Keratinocyte (primary cell): ENCODE data around the gene CCDC97. TPM values are rescaled to one million over a fixed set of nuclear protein-coding genes. Genes with fewer than 3 reads are reported as not detected.

ENCODE experiments used
- DNase-seq: peaks from one replicate; pipeline ENCODE4 v3.0.0-alpha.2; 2011; ENCODE audit warnings: low read depth, missing footprints, low spot score
- FAIRE-seq: peaks from 2 replicates; lab custom pipeline; 2011; peaks lifted over from hg19 to GRCh38; lab: Jason Lieb, UNC
- H2AFZ ChIP-seq: 2 replicates; pipeline ENCODE4 v1.6.0; 2012; ENCODE audit warnings: low read length, control low read depth, inconsistent platforms; ENCODE audit not compliant: control insufficient read depth
- H3K27ac ChIP-seq: 2 replicates; pipeline ENCODE4 v1.5.1; 2011; ENCODE audit warnings: low read length; ENCODE audit not compliant: control insufficient read depth, insufficient read depth
- H3K27me3 ChIP-seq: 3 replicates; pipeline ENCODE4 v1.6.0; 2011; ENCODE audit warnings: low read length; ENCODE audit not compliant: control insufficient read depth, insufficient read depth; ENCODE audit errors: extremely low read depth
- H3K36me3 ChIP-seq, 2 experiments: 2 replicates in 1 of 2; 3 replicates in 1 of 2; pipeline ENCODE4 v1.5.1; 2011; ENCODE audit warnings: low read length in 2 of 2, mild to moderate bottlenecking in 1 of 2; ENCODE audit not compliant: control insufficient read depth in 2 of 2, insufficient read depth in 2 of 2; ENCODE audit errors: extremely low read depth in 1 of 2
- H3K4me1 ChIP-seq: 3 replicates; pipeline ENCODE4 v1.5.1; 2011; ENCODE audit warnings: low read length; ENCODE audit not compliant: control insufficient read depth, insufficient read depth; ENCODE audit errors: extremely low read depth
- H3K4me2 ChIP-seq: 3 replicates; pipeline ENCODE4 v1.6.0; 2011; ENCODE audit warnings: low read depth, low read length; ENCODE audit not compliant: control insufficient read depth, insufficient read depth; ENCODE audit errors: extremely low read depth
- H3K4me3 ChIP-seq, 3 experiments: fragments of 200-600 bp in 1 of 3; sonication (generic) in 1 of 3; 2 replicates in 2 of 3; 3 replicates in 1 of 3; pipeline ENCODE4 v1.5.1; 2011 to 2016; ENCODE audit warnings: low read length in 3 of 3, mild to moderate bottlenecking in 3 of 3, control low read depth in 2 of 3, inconsistent platforms in 1 of 3, low read depth in 1 of 3, mixed read lengths in 1 of 3, mixed run types in 1 of 3, moderate library complexity in 1 of 3; ENCODE audit not compliant: control insufficient read depth in 2 of 3, insufficient read depth in 2 of 3; ENCODE audit errors: extremely low read depth in 1 of 3
- H3K79me2 ChIP-seq: 2 replicates; pipeline ENCODE4 v1.6.0; 2012; ENCODE audit warnings: low read length; ENCODE audit not compliant: control insufficient read depth, insufficient read depth
- H3K9ac ChIP-seq: 3 replicates; pipeline ENCODE4 v1.6.0; 2011; ENCODE audit warnings: low read length; ENCODE audit not compliant: control insufficient read depth, insufficient read depth; ENCODE audit errors: extremely low read depth
- H3K9me1 ChIP-seq: 3 replicates; pipeline ENCODE4 v1.6.0; 2011; ENCODE audit warnings: low read length; ENCODE audit not compliant: control insufficient read depth, insufficient read depth; ENCODE audit errors: extremely low read depth
- H3K9me3 ChIP-seq: 2 replicates; pipeline ENCODE4 v1.5.1; 2012; ENCODE audit warnings: low read depth, low read length; ENCODE audit not compliant: control insufficient read depth
- H4K20me1 ChIP-seq: 3 replicates; pipeline ENCODE4 v1.6.0; 2011; ENCODE audit warnings: low read length; ENCODE audit not compliant: control insufficient read depth, insufficient read depth; ENCODE audit errors: extremely low read depth
- EZH2 ChIP-seq: IDR thresholded peaks from one replicate; pipeline ENCODE4 v1.6.1; 2012; ENCODE audit warnings: inconsistent platforms, mild to moderate bottlenecking, low read length, moderate library complexity
- dilution Hi-C: fragments of 300-500 bp; cut with MboI; formaldehyde crosslinking; loops from one replicate; pipeline ENCODE4 v1.7.0; 2020; ENCODE audit warnings: low sequenced_read_pairs; ENCODE audit not compliant: extremely low pct_ligation_motif_present
- polyA plus RNA-seq, 5 experiments: library from polyadenylated mRNA; depleted of rRNA in 3 of 5; stranded (reverse) in 3 of 5; stranded (forward) in 1 of 5; unstranded in 1 of 5; fragments of >200 nt; gene quantifications; 1 replicate in 1 of 5; 2 replicates in 3 of 5; 3 replicates in 1 of 5; pipeline versions ENCODE4 v1.2.1 to v1.2.3, GENCODE V29; 2011 to 2012; ENCODE audit warnings: missing spikeins in 2 of 5, low read depth in 1 of 5, low replicate concordance in 1 of 5
- small RNA-seq, 3 experiments: library from RNA; depleted of rRNA; stranded (forward); fragments of <200 nt; gene quantifications; one replicate each; pipeline ENCODE3, GENCODE V24; 2012; ENCODE audit warnings: low read depth in 3 of 3, low replicate concordance in 1 of 3; ENCODE audit not compliant: insufficient read length in 3 of 3
- TF ChIP-seq, protein P1 (sequence below), 3 experiments: IDR thresholded peaks in 1 of 3; conservative IDR thresholded peaks in 1 of 3; optimal IDR thresholded peaks in 1 of 3; 2 replicates in 2 of 3; 3 replicates in 1 of 3; pipeline versions ENCODE3 to v1.5.1; 2011; ENCODE audit warnings: low read length in 3 of 3, mild to moderate bottlenecking in 3 of 3, moderate library complexity in 2 of 3, control low read depth in 1 of 3, inconsistent platforms in 1 of 3; ENCODE audit not compliant: insufficient read depth in 2 of 3; ENCODE audit errors: extremely low read depth in 1 of 3

Gene CCDC97
- polyA plus RNA-seq, 1 donor (not counting 4 experiments of a cell fraction or from before 2014, with no cell fraction given) = 6.8 TPM

DNA sequence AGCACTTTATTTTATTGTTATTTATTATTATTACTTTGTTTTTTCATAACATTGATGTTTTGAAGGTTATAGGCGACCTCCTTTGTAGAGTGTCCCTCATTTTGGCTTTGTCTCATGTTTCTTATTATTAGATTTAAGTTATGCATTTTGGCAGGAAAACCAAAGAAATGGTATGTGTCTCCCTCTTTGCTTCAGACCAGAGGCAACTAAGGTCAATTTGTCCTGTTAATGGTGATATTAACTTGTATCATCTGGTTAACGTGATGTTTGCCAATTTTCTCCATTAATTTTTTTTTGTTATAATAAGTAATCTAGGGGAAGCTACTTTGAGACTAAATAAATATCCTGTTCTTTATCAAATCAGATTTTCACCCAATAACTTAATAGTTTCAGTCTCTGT lies 62.5 kb downstream of the CCDC97 start:
- Histone ChIP-seq H3K9me3 (no peaks in the 10 kb centered on the region), H3K4me3 (no peak overlapping the region), H3K9ac (no peak overlapping the region), H3K9me1 (no peaks in the 10 kb centered on the region), H2AFZ (no peak overlapping the region), H3K4me2 (no peak overlapping the region), H3K4me1 (peaks cover 21% of the 10 kb centered on the region), H3K79me2 (peaks cover 2% of the 10 kb centered on the region), H3K36me3 (no peaks in the 10 kb centered on the region), H3K27ac (no peak overlapping the region), H3K27me3 (no peaks in the 10 kb centered on the region), H4K20me1 (no peaks in the 10 kb centered on the region)
- no peak for DNase-seq
- no peak for TF ChIP-seq EZH2
- TF ChIP-seq, protein P1, sequence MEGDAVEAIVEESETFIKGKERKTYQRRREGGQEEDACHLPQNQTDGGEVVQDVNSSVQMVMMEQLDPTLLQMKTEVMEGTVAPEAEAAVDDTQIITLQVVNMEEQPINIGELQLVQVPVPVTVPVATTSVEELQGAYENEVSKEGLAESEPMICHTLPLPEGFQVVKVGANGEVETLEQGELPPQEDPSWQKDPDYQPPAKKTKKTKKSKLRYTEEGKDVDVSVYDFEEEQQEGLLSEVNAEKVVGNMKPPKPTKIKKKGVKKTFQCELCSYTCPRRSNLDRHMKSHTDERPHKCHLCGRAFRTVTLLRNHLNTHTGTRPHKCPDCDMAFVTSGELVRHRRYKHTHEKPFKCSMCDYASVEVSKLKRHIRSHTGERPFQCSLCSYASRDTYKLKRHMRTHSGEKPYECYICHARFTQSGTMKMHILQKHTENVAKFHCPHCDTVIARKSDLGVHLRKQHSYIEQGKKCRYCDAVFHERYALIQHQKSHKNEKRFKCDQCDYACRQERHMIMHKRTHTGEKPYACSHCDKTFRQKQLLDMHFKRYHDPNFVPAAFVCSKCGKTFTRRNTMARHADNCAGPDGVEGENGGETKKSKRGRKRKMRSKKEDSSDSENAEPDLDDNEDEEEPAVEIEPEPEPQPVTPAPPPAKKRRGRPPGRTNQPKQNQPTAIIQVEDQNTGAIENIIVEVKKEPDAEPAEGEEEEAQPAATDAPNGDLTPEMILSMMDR (optimal IDR thresholded peaks at IDR 0.05 in 1 of 3, IDR thresholded peaks at IDR 0.05 in 1 of 3, conservative IDR thresholded peaks at IDR 0.05 in 1 of 3; ENCODE audit: extremely low read depth in 1 of 3, insufficient read depth in 2 of 3, low read length in 3 of 3) = no peak
- dilution Hi-C loops = no loop called here
- FAIRE-seq = no peak

DNA sequence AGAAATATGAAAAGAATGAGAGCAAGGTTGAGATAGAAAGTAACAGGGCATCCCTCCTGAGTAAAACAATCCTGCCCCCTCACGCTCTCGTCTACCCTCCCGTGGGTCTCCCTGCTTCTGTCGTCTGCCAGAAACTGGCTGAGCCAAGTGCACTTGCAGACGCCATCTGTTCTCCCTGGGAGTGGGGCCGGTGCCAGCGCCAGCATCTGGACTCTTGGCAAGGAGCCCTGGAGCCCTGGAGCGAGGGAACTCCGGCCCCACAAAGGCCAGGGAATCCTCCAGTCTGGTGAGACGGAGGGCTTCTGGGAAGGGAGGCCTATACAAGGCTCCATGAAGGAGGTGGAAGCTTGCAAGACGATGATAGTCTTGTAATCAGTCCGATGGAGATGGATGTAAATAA lies 64.0 kb downstream of the CCDC97 start:
- Histone ChIP-seq H3K4me3 (no peak overlapping the region), H3K79me2 (peaks cover 2% of the 10 kb centered on the region), H3K4me2 (no peak overlapping the region), H2AFZ (no peak overlapping the region), H3K36me3 (peaks cover 0 to 2% of the 10 kb centered on the region in 2 experiments), H3K9me3 (no peaks in the 10 kb centered on the region), H4K20me1 (no peaks in the 10 kb centered on the region), H3K4me1 (peaks cover 17% of the 10 kb centered on the region), H3K27me3 (no peaks in the 10 kb centered on the region), H3K27ac (no peak overlapping the region), H3K9ac (no peak overlapping the region), H3K9me1 (no peaks in the 10 kb centered on the region)
- dilution Hi-C loops = no loop called here
- TF ChIP-seq, protein P1 (optimal IDR thresholded peaks at IDR 0.05 in 1 of 3, IDR thresholded peaks at IDR 0.05 in 1 of 3, conservative IDR thresholded peaks at IDR 0.05 in 1 of 3; ENCODE audit: extremely low read depth in 1 of 3, insufficient read depth in 2 of 3, low read length in 3 of 3) = no peak
- TF ChIP-seq EZH2 = no peak
- FAIRE-seq (no peak), DNase-seq (no peak)

Small RNAs within 50 kb of the gene (small RNA-seq; reads per million reads assigned to genes)
- 0 reads per million in 3 experiments for gene RN7SL34P

Other genes starting within 250 kb of the CCDC97 start
- gene CYP2A13, start 221.7 kb upstream of the CCDC97 start, polyA plus RNA-seq = not detected in 3 replicates
- not detected in 3 replicates for gene CYP2F1, start 195.7 kb upstream of the CCDC97 start, polyA plus RNA-seq
- gene CYP2S1, start 117.0 kb upstream of the CCDC97 start, polyA plus RNA-seq = 4.9 to 5.8 TPM (median 4.9 TPM) in 3 replicates
- 12.2 to 36.3 TPM (median 21.7 TPM) in 3 replicates for gene AXL, start 90.9 kb upstream of the CCDC97 start, polyA plus RNA-seq
- gene HNRNPUL1, start 45.8 kb upstream of the CCDC97 start, polyA plus RNA-seq = 21.1 to 48.3 TPM (median 40.2 TPM) in 3 replicates
- 4.3 to 11.0 TPM (median 5.8 TPM) in 3 replicates for gene TGFB1, start 43.8 kb downstream of the CCDC97 start, polyA plus RNA-seq
- gene B9D2, start 54.0 kb downstream of the CCDC97 start, polyA plus RNA-seq = 2.8 to 3.4 TPM (median 3.0 TPM) in 3 replicates
- 4.4 to 10.1 TPM (median 6.3 TPM) in 3 replicates for gene TMEM91, start 66.4 kb downstream of the CCDC97 start, polyA plus RNA-seq
- gene EXOSC5, start 87.2 kb downstream of the CCDC97 start, polyA plus RNA-seq = 12.5 to 18.2 TPM (median 14.7 TPM) in 3 replicates
- gene BCKDHA, start 87.6 kb downstream of the CCDC97 start, polyA plus RNA-seq = 7.5 to 13.3 TPM (median 8.3 TPM) in 3 replicates
- 0.45 to 1.8 TPM (median 0.97 TPM) in 3 replicates for gene B3GNT8, start 117.2 kb downstream of the CCDC97 start, polyA plus RNA-seq
- gene DMAC2, start 129.7 kb downstream of the CCDC97 start, polyA plus RNA-seq = 45.3 to 64.0 TPM (median 45.6 TPM) in 3 replicates
- not detected in 3 replicates for gene ERICH4, start 133.0 kb downstream of the CCDC97 start, polyA plus RNA-seq